ENCODE measurements around the gene SLC32A1. TPM values are rescaled to one million over a fixed set of nuclear protein-coding genes. Genes with fewer than 3 reads are reported as not detected.

Gene SLC32A1
- total and polyA plus RNA-seq, 2 donors, result 0.11 TPM; not detected in 1

- DNase-seq (ENCODE audit: low read depth in 6 of 9, low spot score in 9 of 9), result peak in 1 of 9 donors; percentile 27
- no peaks in the 10 kb centered on the region for H3K36me3 ChIP-seq (ENCODE audit: control insufficient read depth in 2 of 2, insufficient read depth in 2 of 2, low read length in 1 of 2)
- no peak overlapping the region for H3K27ac ChIP-seq (ENCODE audit: low read depth in 1 of 2, low read length in 1 of 2)
- H3K9me3 ChIP-seq (ENCODE audit: control insufficient read depth in 2 of 2, insufficient read depth in 1 of 2, low read length in 1 of 2), result peaks cover 4 to 11% of the 10 kb centered on the region in 2 donors
- H3K4me3 ChIP-seq (ENCODE audit: low read length in 2 of 2), result no peak overlapping the region
- peaks cover 35 to 56% of the 10 kb centered on the region in 2 donors for H3K4me1 ChIP-seq (ENCODE audit: control insufficient read depth in 2 of 2, insufficient read depth in 2 of 2, low read length in 2 of 2)
- peaks cover 82 to 100% of the 10 kb centered on the region in 2 donors for H3K27me3 ChIP-seq (ENCODE audit: control insufficient read depth in 2 of 2, insufficient read depth in 1 of 2, low read length in 1 of 2)
- WGBS, result 1% methylated on average over 56 of the region's 56 CpGs
These were observed 1.1 kb upstream of the SLC32A1 start for GRCh38 chr20:38723017-38723847.

- H3K27me3 ChIP-seq (ENCODE audit: control insufficient read depth in 2 of 2, insufficient read depth in 1 of 2, low read length in 1 of 2), result peaks cover 86 to 100% of the 10 kb centered on the region in 2 donors
- WGBS, result 7% methylated on average over 46 of the region's 46 CpGs
- H3K36me3 ChIP-seq (ENCODE audit: control insufficient read depth in 2 of 2, insufficient read depth in 2 of 2, low read length in 1 of 2), result no peaks in the 10 kb centered on the region
- peak overlapping the region in 1 of 2 donors; percentile 37 for H3K4me3 ChIP-seq (ENCODE audit: low read length in 2 of 2)
- DNase-seq (ENCODE audit: low read depth in 6 of 9, low spot score in 9 of 9), result peak in 1 of 9 donors; percentile 10
- no peak overlapping the region for H3K27ac ChIP-seq (ENCODE audit: low read depth in 1 of 2, low read length in 1 of 2)
- peaks cover 8 to 14% of the 10 kb centered on the region in 2 donors for H3K9me3 ChIP-seq (ENCODE audit: control insufficient read depth in 2 of 2, insufficient read depth in 1 of 2, low read length in 1 of 2)
- H3K4me1 ChIP-seq (ENCODE audit: control insufficient read depth in 2 of 2, insufficient read depth in 2 of 2, low read length in 2 of 2), result peaks cover 42 to 66% of the 10 kb centered on the region in 2 donors
These were observed 401 bp downstream of the SLC32A1 start for GRCh38 chr20:38724626-38725147.

- 2% methylated on average over 35 of the region's 35 CpGs for WGBS
- DNase-seq (ENCODE audit: low read depth in 6 of 9, low spot score in 9 of 9), result peak in 6 of 9 donors; percentile 44 to 75 (median 50)
- H3K9me3 ChIP-seq (ENCODE audit: control insufficient read depth in 2 of 2, insufficient read depth in 1 of 2, low read length in 1 of 2), result peaks cover 10 to 20% of the 10 kb centered on the region in 2 donors
- H3K36me3 ChIP-seq (ENCODE audit: control insufficient read depth in 2 of 2, insufficient read depth in 2 of 2, low read length in 1 of 2), result no peaks in the 10 kb centered on the region
- peaks cover 87 to 100% of the 10 kb centered on the region in 2 donors for H3K27me3 ChIP-seq (ENCODE audit: control insufficient read depth in 2 of 2, insufficient read depth in 1 of 2, low read length in 1 of 2)
- H3K4me3 ChIP-seq (ENCODE audit: low read length in 2 of 2), result peak overlapping the region in 1 of 2 donors; percentile 37
- H3K27ac ChIP-seq (ENCODE audit: low read depth in 1 of 2, low read length in 1 of 2), result no peak overlapping the region
- peaks cover 44 to 73% of the 10 kb centered on the region in 2 donors for H3K4me1 ChIP-seq (ENCODE audit: control insufficient read depth in 2 of 2, insufficient read depth in 2 of 2, low read length in 2 of 2)
These were observed 1.0 kb downstream of the SLC32A1 start for GRCh38 chr20:38725148-38725901.

GRCh38 chr20:38725931-38726803 lies 1.9 kb downstream of the SLC32A1 start:
- peak in 2 of 9 donors; percentile 33 to 55 for DNase-seq (ENCODE audit: low read depth in 6 of 9, low spot score in 9 of 9)

GRCh38 chr20:38726804-38727606 lies 2.7 kb downstream of the SLC32A1 start:
- H3K9me3 ChIP-seq (ENCODE audit: control insufficient read depth in 2 of 2, insufficient read depth in 1 of 2, low read length in 1 of 2), result peaks cover 10 to 20% of the 10 kb centered on the region in 2 donors
- H3K4me3 ChIP-seq (ENCODE audit: low read length in 2 of 2), result peak overlapping the region in 1 of 2 donors; percentile 15
- 5% methylated on average over 43 of the region's 43 CpGs for WGBS
- H3K27ac ChIP-seq (ENCODE audit: low read depth in 1 of 2, low read length in 1 of 2), result no peak overlapping the region
- no peaks in the 10 kb centered on the region for H3K36me3 ChIP-seq (ENCODE audit: control insufficient read depth in 2 of 2, insufficient read depth in 2 of 2, low read length in 1 of 2)
- peaks cover 91 to 100% of the 10 kb centered on the region in 2 donors for H3K27me3 ChIP-seq (ENCODE audit: control insufficient read depth in 2 of 2, insufficient read depth in 1 of 2, low read length in 1 of 2)
- DNase-seq (ENCODE audit: low read depth in 6 of 9, low spot score in 9 of 9), result peak in 5 of 9 donors; percentile 44 to 77 (median 62)
- peaks cover 53 to 84% of the 10 kb centered on the region in 2 donors for H3K4me1 ChIP-seq (ENCODE audit: control insufficient read depth in 2 of 2, insufficient read depth in 2 of 2, low read length in 2 of 2)

More at GRCh38 chr20:38725931-38726803, 1.9 kb downstream of the SLC32A1 start:
- Histone ChIP-seq H3K27ac (ENCODE audit: low read depth in 1 of 2, low read length in 1 of 2) (no peak overlapping the region), H3K4me3 (ENCODE audit: low read length in 2 of 2) (no peak overlapping the region), H3K4me1 (ENCODE audit: control insufficient read depth in 2 of 2, insufficient read depth in 2 of 2, low read length in 2 of 2) (peaks cover 51 to 81% of the 10 kb centered on the region in 2 donors), H3K9me3 (ENCODE audit: control insufficient read depth in 2 of 2, insufficient read depth in 1 of 2, low read length in 1 of 2) (peaks cover 10 to 20% of the 10 kb centered on the region in 2 donors), H3K27me3 (ENCODE audit: control insufficient read depth in 2 of 2, insufficient read depth in 1 of 2, low read length in 1 of 2) (peaks cover 94 to 100% of the 10 kb centered on the region in 2 donors), H3K36me3 (ENCODE audit: control insufficient read depth in 2 of 2, insufficient read depth in 2 of 2, low read length in 1 of 2) (no peaks in the 10 kb centered on the region)
- 14% methylated on average over 53 of the region's 53 CpGs for WGBS

GRCh38 chr20:38727607-38728190 lies 3.4 kb downstream of the SLC32A1 start:
- DNase-seq (ENCODE audit: low read depth in 6 of 9, low spot score in 9 of 9), result peak in 1 of 9 donors; percentile 14
- Histone ChIP-seq H3K27ac (ENCODE audit: low read depth in 1 of 2, low read length in 1 of 2) (no peak overlapping the region), H3K27me3 (ENCODE audit: control insufficient read depth in 2 of 2, insufficient read depth in 1 of 2, low read length in 1 of 2) (peaks cover 90 to 100% of the 10 kb centered on the region in 2 donors), H3K4me1 (ENCODE audit: control insufficient read depth in 2 of 2, insufficient read depth in 2 of 2, low read length in 2 of 2) (peaks cover 53 to 82% of the 10 kb centered on the region in 2 donors), H3K9me3 (ENCODE audit: control insufficient read depth in 2 of 2, insufficient read depth in 1 of 2, low read length in 1 of 2) (peaks cover 10 to 20% of the 10 kb centered on the region in 2 donors), H3K36me3 (ENCODE audit: control insufficient read depth in 2 of 2, insufficient read depth in 2 of 2, low read length in 1 of 2) (no peaks in the 10 kb centered on the region), H3K4me3 (ENCODE audit: low read length in 2 of 2) (peak overlapping the region in 1 of 2 donors; percentile 15)
- WGBS, result 10% methylated on average over 46 of the region's 46 CpGs

- Histone ChIP-seq H3K36me3 (ENCODE audit: control insufficient read depth in 2 of 2, insufficient read depth in 2 of 2, low read length in 1 of 2) (no peaks in the 10 kb centered on the region), H3K27ac (ENCODE audit: low read depth in 1 of 2, low read length in 1 of 2) (no peak overlapping the region), H3K4me3 (ENCODE audit: low read length in 2 of 2) (no peak overlapping the region), H3K9me3 (ENCODE audit: control insufficient read depth in 2 of 2, insufficient read depth in 1 of 2, low read length in 1 of 2) (peaks cover 10 to 20% of the 10 kb centered on the region in 2 donors), H3K4me1 (ENCODE audit: control insufficient read depth in 2 of 2, insufficient read depth in 2 of 2, low read length in 2 of 2) (peaks cover 53 to 76% of the 10 kb centered on the region in 2 donors), H3K27me3 (ENCODE audit: control insufficient read depth in 2 of 2, insufficient read depth in 1 of 2, low read length in 1 of 2) (peaks cover 90 to 100% of the 10 kb centered on the region in 2 donors)
- 7% methylated on average over 56 of the region's 56 CpGs for WGBS
- peak in 1 of 9 donors; percentile 18 for DNase-seq (ENCODE audit: low read depth in 6 of 9, low spot score in 9 of 9)
These were observed 4.0 kb downstream of the SLC32A1 start for GRCh38 chr20:38728191-38728781.
